HFFc6 (cell line): ENCODE data around the gene PLEKHG4B. TPM values are rescaled to one million over a fixed set of nuclear protein-coding genes. Genes with fewer than 3 reads are reported as not detected.

Experiments
- DNase-seq: peaks from one replicate; pipeline ENCODE4 v3.0.0-alpha.2; 2018
- H3K27ac Mint-ChIP-seq: 2 replicates; pipeline ENCODE4 v1.8.0; 2020; ENCODE audit warnings: mild to moderate bottlenecking, mixed read lengths
- H3K27me3 Mint-ChIP-seq: 2 replicates; pipeline ENCODE4 v1.8.0; 2021; ENCODE audit warnings: mild to moderate bottlenecking, moderate library complexity, mixed read lengths; ENCODE audit not compliant: insufficient read depth
- H3K36me3 Mint-ChIP-seq: 2 replicates; pipeline ENCODE4 v1.8.0; 2021; ENCODE audit warnings: low read depth, mixed read lengths
- H3K4me1 Mint-ChIP-seq: 2 replicates; pipeline ENCODE4 v1.8.0; 2020; ENCODE audit warnings: low read depth, mixed read lengths
- H3K4me3 Mint-ChIP-seq: 2 replicates; pipeline ENCODE4 v1.8.0; 2020; ENCODE audit warnings: mild to moderate bottlenecking, moderate library complexity, mixed read lengths
- H3K9me3 Mint-ChIP-seq: 2 replicates; pipeline ENCODE4 v1.8.0; 2020; ENCODE audit warnings: mild to moderate bottlenecking, mixed read lengths
- CTCF ChIP-seq: fragments of 200-600 bp; sonication (generic); IDR thresholded peaks from 2 replicates; pipeline ENCODE4 v1.5.0; 2021; ENCODE audit warnings: antibody characterized with exemption, mild to moderate bottlenecking
- total RNA-seq, 6 experiments: library from RNA; stranded (reverse); fragmentation: NEBNext Ultra II Directional; extraction: Animal tissue kit (Norgen Biotek cat#: 25700); gene quantifications; 2 replicates in 1 of 6; 3 replicates in 5 of 6; pipeline ENCODE4 v1.2.3, GENCODE V29; 2021

Gene PLEKHG4B
- total RNA-seq, 6 experiments from 2014 or later = 0.66 to 4.3 (median 3.9) TPM

- no peaks in the 10 kb centered on the region; the same call in 1 of the 2 replicates for H3K36me3 Mint-ChIP-seq
- H3K4me3 Mint-ChIP-seq = no peak overlapping the region
- no peaks in the 10 kb centered on the region for H3K9me3 Mint-ChIP-seq
- no peak for DNase-seq
- H3K27ac Mint-ChIP-seq = peak overlapping the region; percentile 75
- TF ChIP-seq CTCF = no peak
- peaks cover 2% of the 10 kb centered on the region; the same call in 1 of the 2 replicates for H3K27me3 Mint-ChIP-seq
- H3K4me1 Mint-ChIP-seq = peaks cover 33% of the 10 kb centered on the region
Measured at GRCh38 chr5:160921-161802, 69.2 kb downstream of the PLEKHG4B start.

- peaks cover 2% of the 10 kb centered on the region; the same call in 1 of the 2 replicates for H3K27me3 Mint-ChIP-seq
- H3K36me3 Mint-ChIP-seq = no peaks in the 10 kb centered on the region; the same call in 1 of the 2 replicates
- no peak for DNase-seq
- no peak overlapping the region for H3K4me3 Mint-ChIP-seq
- H3K27ac Mint-ChIP-seq = no peak overlapping the region
- no peaks in the 10 kb centered on the region for H3K9me3 Mint-ChIP-seq
- peaks cover 34% of the 10 kb centered on the region for H3K4me1 Mint-ChIP-seq
- TF ChIP-seq CTCF = no peak
Measured at GRCh38 chr5:161803-162110, 69.8 kb downstream of the PLEKHG4B start.

- H3K4me1 Mint-ChIP-seq = peaks cover 38% of the 10 kb centered on the region
- H3K36me3 Mint-ChIP-seq = no peaks in the 10 kb centered on the region; the same call in 1 of the 2 replicates
- H3K27me3 Mint-ChIP-seq = peaks cover under 1% of the 10 kb centered on the region; the same call in 1 of the 2 replicates
- no peak for DNase-seq
- no peak overlapping the region for H3K4me3 Mint-ChIP-seq
- no peaks in the 10 kb centered on the region for H3K9me3 Mint-ChIP-seq
- H3K27ac Mint-ChIP-seq = no peak overlapping the region
- TF ChIP-seq CTCF = no peak
Measured at GRCh38 chr5:162190-162564, 70.2 kb downstream of the PLEKHG4B start.

- no peaks in the 10 kb centered on the region; the same call in 1 of the 2 replicates for H3K27me3 Mint-ChIP-seq
- H3K4me1 Mint-ChIP-seq = peaks cover 43% of the 10 kb centered on the region
- H3K4me3 Mint-ChIP-seq = no peak overlapping the region
- no peak for TF ChIP-seq CTCF
- no peak for DNase-seq
- H3K27ac Mint-ChIP-seq = no peak overlapping the region
- H3K36me3 Mint-ChIP-seq = no peaks in the 10 kb centered on the region; the same call in 1 of the 2 replicates
- no peaks in the 10 kb centered on the region for H3K9me3 Mint-ChIP-seq
Measured at GRCh38 chr5:162565-163337, 70.8 kb downstream of the PLEKHG4B start.

GRCh38 chr5:163338-163620 is 71.3 kb downstream of the PLEKHG4B start:
- Mint-ChIP-seq H3K27ac (no peak overlapping the region), H3K27me3 (no peaks in the 10 kb centered on the region; the same call in 1 of the 2 replicates), H3K4me1 (peaks cover 49% of the 10 kb centered on the region), H3K36me3 (no peaks in the 10 kb centered on the region; the same call in 1 of the 2 replicates), H3K4me3 (no peak overlapping the region), H3K9me3 (no peaks in the 10 kb centered on the region)
- TF ChIP-seq CTCF = no peak
- DNase-seq = no peak
